AG04450 (cell line): ENCODE measurements around the gene ADAD2. TPM values are rescaled to one million over a fixed set of nuclear protein-coding genes. Genes with fewer than 3 reads are reported as not detected.

ENCODE experiments used
- CTCF ChIA-PET: fragments of 300-600, 350-600 bp; formaldehyde crosslinking; extraction: SDS; loops from one replicate; lab custom pipeline; 2022; ENCODE audit warnings: antibody characterized with exemption, inconsistent platforms; lab: Charles Lee
- POLR2A ChIA-PET: fragments of 350-600 bp; formaldehyde crosslinking; extraction: SDS; loops from one replicate; lab custom pipeline; 2021; ENCODE audit warnings: antibody characterized with exemption, inconsistent platforms; lab: Yijun Ruan, JAX
- DNase-seq: peaks from one replicate; pipeline ENCODE4 v3.0.0-alpha.2; 2011; ENCODE audit warnings: low read depth, low spot score
- H3K27ac ChIP-seq: one replicate; pipeline ENCODE4 v1.5.1; 2012; ENCODE audit warnings: low read depth, low read length, control low read depth
- H3K27me3 ChIP-seq: one replicate; pipeline ENCODE4 v1.6.0; 2012; ENCODE audit warnings: low read length; ENCODE audit not compliant: control insufficient read depth, insufficient read depth
- H3K4me3 ChIP-seq: 2 replicates; pipeline ENCODE4 v1.5.1; 2011; ENCODE audit warnings: mild to moderate bottlenecking, low read depth, low read length, control low read depth
- H3K9me3 ChIP-seq: 2 replicates; pipeline ENCODE4 v1.5.1; 2012; ENCODE audit warnings: low read length; ENCODE audit not compliant: control insufficient read depth, insufficient read depth
- CTCF ChIP-seq: IDR thresholded peaks from 2 replicates; pipeline ENCODE4 v1.5.1; 2011; ENCODE audit warnings: low read depth, low read length, control low read depth, inconsistent platforms
- polyA plus RNA-seq: library from polyadenylated mRNA; depleted of rRNA; stranded (reverse); fragments of >200 nt; gene quantifications from 2 replicates; pipeline ENCODE4 v1.2.3, GENCODE V29; 2011

Gene ADAD2
- polyA plus RNA-seq, 1 experiment = not detected

GRCh38 chr16:84161801-84162200 lies 29.2 kb upstream of the ADAD2 start:
- Histone ChIP-seq H3K4me3 (no peak overlapping the region), H3K27ac (no peak overlapping the region), H3K9me3 (no peaks in the 10 kb centered on the region), H3K27me3 (peaks cover 56% of the 10 kb centered on the region)
- TF ChIP-seq CTCF = no peak
- DNase-seq = no peak
- CTCF ChIA-PET = interaction anchor here (1.5 to 1.7 kb wide), 3 partner anchors 14 to 96 kb away, joined by 5 to 9 read pairs (median 7); partner anchors contain the start of gene TAF1C
- POLR2A ChIA-PET = no interaction called here

DNA sequence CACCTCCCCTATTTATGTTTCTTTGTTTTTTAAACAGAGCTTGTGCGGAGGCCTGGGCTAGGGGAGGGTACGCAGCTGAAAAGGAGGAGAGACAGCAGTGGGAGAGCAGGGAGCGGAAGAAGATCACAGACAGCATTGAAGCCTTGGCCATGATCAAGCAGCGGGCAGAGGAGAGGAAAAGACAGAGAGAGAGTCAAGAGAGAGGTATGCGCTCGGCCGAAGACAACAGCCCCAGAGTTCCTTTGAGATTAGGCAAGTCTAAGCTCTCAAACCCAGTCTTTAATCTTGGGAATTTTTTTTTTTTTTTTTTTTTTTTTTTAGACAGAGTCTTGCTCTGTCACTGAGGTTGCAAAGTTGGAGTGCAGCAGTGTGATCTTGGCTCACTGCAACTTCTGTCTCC lies 25.2 kb upstream of the ADAD2 start:
- Histone ChIP-seq H3K4me3 (no peak overlapping the region), H3K27ac (no peak overlapping the region), H3K27me3 (peaks cover 36% of the 10 kb centered on the region), H3K9me3 (no peaks in the 10 kb centered on the region)
- no peak for DNase-seq
- TF ChIP-seq CTCF = no peak
- ChIA-PET CTCF (interaction anchor here (0.7 to 1.8 kb wide), 4 partner anchors 10 to 209 kb away, joined by 3 to 5 read pairs (median 4); partner anchors contain the start of gene TAF1C), POLR2A (no interaction called here)

DNA sequence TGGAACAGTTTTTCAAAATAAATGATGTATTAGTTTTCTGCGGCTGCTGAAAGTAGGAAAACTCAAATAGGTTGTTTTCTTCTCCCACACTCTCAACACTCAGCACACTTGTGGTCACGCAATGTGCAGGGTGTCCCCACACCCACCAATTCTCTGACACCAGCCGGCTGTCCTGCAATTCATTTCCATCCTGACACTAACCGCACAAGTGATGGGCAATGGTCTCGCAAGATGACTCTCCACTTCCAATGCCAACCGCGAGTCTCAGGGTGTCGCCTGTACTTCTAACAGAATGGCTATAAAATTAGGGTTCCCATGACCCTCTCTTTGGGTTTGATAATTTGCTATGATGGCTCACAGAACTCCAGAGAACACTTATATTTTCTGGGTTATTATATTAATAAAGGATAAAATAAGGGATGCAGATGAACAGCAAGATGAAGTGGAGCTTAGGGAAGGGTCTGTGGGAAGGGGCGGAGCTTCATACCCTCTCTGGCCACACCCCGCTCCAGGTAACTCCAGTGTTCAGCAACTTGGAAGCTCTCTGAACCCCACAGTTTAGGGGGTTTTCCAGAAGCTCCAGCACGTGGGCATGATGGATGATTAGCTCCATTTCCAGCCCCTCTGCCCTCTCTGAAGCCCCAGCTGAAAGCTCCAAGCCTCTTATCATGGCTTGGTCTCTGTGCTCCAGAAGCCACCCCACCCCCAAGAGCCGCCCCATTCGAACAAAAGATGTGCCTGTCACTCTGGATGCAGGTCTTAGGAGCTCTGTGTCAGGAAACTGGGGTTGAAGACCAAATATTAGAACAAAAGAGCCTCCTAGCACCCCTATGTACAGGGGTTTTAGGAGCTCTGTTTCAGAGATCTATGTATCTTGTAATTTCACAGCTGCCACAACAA lies 23.9 kb upstream of the ADAD2 start:
- ChIA-PET POLR2A (interaction anchor here (1.1 kb wide), 1 partner anchor 50 kb away, joined by 3 read pairs; the partner anchor contains the start of gene MBTPS1), CTCF (interaction anchor here (1.2 to 4.6 kb wide), 4 partner anchors 8 to 211 kb away, joined by 3 to 23 read pairs (median 5); partner anchors contain the start of gene TAF1C)
- TF ChIP-seq CTCF = no peak
- no peaks in the 10 kb centered on the region for H3K9me3 ChIP-seq
- H3K27ac ChIP-seq = no peak overlapping the region
- H3K4me3 ChIP-seq = no peak overlapping the region
- H3K27me3 ChIP-seq = peaks cover 30% of the 10 kb centered on the region
- no peak for DNase-seq

GRCh38 chr16:84169765-84170310 lies 21.1 kb upstream of the ADAD2 start:
- Histone ChIP-seq H3K4me3 (no peak overlapping the region), H3K9me3 (no peaks in the 10 kb centered on the region), H3K27me3 (peaks cover 16% of the 10 kb centered on the region), H3K27ac (no peak overlapping the region)
- POLR2A ChIA-PET = interaction anchor here (1.0 kb wide), 1 partner anchor 53 kb away, joined by 3 read pairs; the partner anchor contains the start of gene MBTPS1
- CTCF ChIA-PET = interaction anchor here (1.9 to 4.6 kb wide), 2 partner anchors 17 to 104 kb away, joined by 5 to 23 read pairs; partner anchors contain the start of gene TAF1C
- DNase-seq = no peak
- no peak for TF ChIP-seq CTCF
